Gastroesophageal sphincter (tissue), 3 donors: ENCODE data around the gene ITIH5.

Source experiments
- CTCF ChIP-seq, 4 experiments: fragments of 200-600 bp in 2 of 4; fragments of 450-650 bp in 2 of 4; sonication (generic) in 1 of 4; IDR thresholded peaks; one replicate each; pipeline ENCODE4 v1.5.1; 2017 to 2019; ENCODE audit warnings: antibody characterized with exemption in 4 of 4, mild to moderate bottlenecking in 2 of 4, moderate library complexity in 2 of 4
- EP300 ChIP-seq: sonication (generic); formaldehyde crosslinking; IDR thresholded peaks from one replicate; pipeline ENCODE4 v1.6.1; 2017; ENCODE audit warnings: antibody characterized with exemption, mild to moderate bottlenecking
- POLR2A ChIP-seq, 2 donors: fragments of 450-650 bp; IDR thresholded peaks; one replicate each; pipeline ENCODE4 v1.6.1; 2017; ENCODE audit warnings: antibody characterized with exemption in 2 of 2, mild to moderate bottlenecking in 2 of 2, moderate library complexity in 1 of 2
- POLR2AphosphoS5 ChIP-seq: sonication (generic); formaldehyde crosslinking; IDR thresholded peaks from one replicate; pipeline ENCODE4 v1.6.1; 2017; ENCODE audit warnings: antibody characterized with exemption

- TF ChIP-seq CTCF (IDR thresholded peaks at IDR 0.05), result no peak
- TF ChIP-seq POLR2AphosphoS5, result peak; percentile 50
- TF ChIP-seq EP300, result no peak
- TF ChIP-seq POLR2A (IDR thresholded peaks at IDR 0.05), result no peak
Observed at GRCh38 chr10:7563368-7563767, 103.4 kb downstream of the ITIH5 start.
